NCI-H146 (cell line): Measurements from ENCODE around the gene ASCC3.
"Not testable (repeated sequence)": the region's sequence is repeated elsewhere in the genome, so short reads cannot be mapped to it uniquely, and the experiment has no call there.

Experiments used
- DNase-seq: peaks from one replicate; lab custom pipeline; 2025; lab: John Stamatoyannopoulos, UW

ASCC3 gene

DNA sequence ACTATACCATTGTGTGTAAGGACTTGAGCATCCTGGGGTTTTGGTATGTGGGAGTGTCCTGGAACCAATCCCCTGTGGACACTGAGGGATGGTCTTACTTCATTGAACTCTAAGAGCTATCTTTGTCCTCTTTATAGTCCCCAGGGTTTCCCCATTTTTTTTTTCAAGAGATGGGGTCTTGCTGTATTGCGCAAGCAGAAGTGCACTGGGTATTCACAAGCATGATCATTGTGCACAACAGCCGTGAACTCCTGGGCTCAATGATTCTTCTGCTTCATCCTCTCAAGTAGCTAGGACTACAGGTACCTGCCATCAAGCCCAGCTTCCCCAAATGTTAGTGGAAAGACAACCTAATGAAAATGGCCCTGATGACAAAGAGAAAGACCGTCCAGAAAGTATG, 2.2 kb upstream of the ASCC3 start:
- no peak for DNase-seq

DNA sequence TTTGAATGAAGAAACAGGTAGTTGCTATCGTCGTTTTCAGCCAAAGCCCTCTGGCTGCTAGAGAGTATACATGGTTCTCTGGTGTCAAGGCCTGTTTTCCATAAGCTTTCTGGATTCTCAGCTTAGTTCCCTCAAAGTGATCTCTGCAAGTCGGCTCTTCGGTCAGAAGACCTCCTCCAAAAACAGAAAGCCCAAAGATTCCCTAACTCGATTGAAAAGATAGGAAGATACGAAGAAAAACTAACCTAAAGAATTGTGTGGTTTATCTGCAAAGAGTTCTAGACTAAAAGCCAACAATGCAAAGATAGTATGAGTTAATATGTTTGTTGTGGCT, 545 bp upstream of the ASCC3 start:
- peak; percentile 58 for DNase-seq

DNA sequence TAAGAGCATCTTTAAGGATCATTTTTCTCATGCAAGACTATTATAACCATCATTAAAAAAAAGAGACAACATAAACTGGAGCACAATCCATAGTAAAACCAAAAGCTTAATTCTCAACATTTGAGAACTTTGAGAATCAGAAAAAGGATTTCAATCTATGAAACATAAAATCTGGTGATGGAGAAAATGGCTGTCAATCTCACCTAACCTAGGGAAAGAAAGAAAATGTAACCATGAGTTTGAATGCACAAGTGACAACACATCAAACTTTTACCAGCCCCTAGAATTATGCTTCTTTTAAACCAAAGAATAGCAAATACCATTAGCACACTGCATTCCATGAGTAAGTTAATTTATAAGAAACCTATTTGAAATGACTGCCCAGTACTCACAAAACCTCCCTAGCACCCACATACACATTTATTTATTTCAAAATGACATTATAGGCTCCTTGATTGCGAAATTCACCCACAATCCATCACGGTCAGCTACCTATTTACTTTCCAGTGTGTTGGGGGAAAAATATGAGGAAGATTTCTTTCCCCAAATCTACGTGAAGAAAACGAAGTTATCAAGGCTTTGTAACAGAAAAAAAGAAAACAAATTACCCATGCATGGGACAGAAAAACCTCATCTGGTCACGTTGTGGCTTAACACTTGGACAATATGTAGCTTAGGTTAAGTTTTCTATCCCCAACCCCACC, 828 bp downstream of the ASCC3 start:
- no peak for DNase-seq

DNA sequence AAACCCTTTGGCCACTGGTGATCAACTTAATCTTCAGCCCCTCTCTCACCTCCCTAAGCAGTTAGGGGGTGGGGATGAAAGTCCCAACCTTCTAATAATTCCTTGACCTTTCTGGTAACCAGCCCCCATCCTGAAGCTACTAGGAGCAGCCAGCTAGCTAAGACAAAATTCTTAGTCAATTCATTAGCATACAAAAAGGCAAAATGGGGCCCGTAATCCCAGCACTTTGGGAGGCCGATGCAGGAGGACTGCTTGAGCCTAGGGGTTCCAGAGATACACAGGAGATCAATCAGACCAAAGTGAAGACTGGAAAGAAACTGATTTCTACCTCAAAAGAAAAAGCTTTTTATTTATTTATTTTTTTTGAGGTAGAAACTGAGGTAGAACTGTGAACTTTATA, 1.8 kb downstream of the ASCC3 start:
- no peak for DNase-seq

- no peak for DNase-seq
These were observed 3.3 kb downstream of the ASCC3 start for GRCh38 chr6:100877851-100878250.

DNA sequence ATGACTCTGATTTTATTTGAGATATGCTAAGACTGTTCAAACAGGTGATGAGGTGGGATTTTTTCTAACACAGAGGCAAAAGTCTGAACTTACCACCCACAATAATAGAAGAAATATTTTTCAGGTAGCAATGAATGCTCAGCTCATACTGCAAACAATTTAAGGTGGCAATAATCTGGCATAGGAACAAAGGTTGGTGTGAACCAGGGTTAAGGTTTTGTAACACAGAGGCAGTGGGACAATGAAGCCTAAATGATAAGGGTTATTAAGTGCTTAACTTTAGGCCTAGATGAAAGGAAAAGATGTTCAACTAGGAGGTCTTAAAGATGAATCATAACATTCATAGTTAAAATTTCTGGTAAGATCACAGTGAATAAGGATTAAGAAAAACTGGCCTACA, 4.9 kb downstream of the ASCC3 start:
- no peak for DNase-seq

DNA sequence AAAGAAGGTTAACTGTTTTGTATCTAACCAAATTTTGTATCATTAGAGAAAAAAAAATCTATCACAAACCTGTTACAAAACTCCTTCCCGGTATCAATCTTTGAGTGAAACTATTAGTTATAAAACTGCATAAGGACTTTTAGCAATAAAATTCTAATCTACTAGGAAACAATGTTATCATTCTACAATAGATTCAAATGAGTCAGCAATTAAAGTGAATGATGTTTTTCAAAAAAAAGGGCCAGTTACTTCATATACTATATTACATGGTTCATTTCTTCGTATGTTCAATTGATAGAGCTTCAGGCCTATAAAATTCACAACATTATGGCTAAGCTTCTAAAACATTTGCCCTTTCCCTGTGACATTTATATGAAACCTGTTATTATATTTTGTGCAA, 15.6 kb downstream of the ASCC3 start:
- DNase-seq, result no peak

DNA sequence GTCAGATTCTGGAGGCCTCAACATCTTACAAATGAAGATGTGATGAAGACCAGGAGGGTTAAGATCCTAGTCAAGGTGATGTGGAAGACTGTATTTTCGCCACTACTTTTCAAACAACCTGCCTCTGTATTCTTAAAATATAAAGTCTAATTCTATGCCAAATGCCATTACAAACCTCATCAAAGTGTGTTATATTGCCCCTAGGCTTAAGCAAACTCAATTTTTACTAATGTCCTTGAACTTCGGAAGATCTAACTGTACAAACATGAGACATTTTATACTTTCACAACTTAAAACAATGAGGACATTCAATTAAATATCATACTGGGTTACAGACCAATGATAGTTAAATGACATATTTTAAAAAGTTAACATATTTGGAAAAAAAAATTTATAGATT, 19.1 kb downstream of the ASCC3 start:
- DNase-seq, result no peak

GRCh38 chr6:100856146-100856545, 25.0 kb downstream of the ASCC3 start:
- no peak for DNase-seq

- no peak for DNase-seq
These were observed 29.3 kb downstream of the ASCC3 start for GRCh38 chr6:100851819-100852218.

- no peak for DNase-seq
These were observed 31.0 kb downstream of the ASCC3 start for GRCh38 chr6:100850174-100850573.

DNA sequence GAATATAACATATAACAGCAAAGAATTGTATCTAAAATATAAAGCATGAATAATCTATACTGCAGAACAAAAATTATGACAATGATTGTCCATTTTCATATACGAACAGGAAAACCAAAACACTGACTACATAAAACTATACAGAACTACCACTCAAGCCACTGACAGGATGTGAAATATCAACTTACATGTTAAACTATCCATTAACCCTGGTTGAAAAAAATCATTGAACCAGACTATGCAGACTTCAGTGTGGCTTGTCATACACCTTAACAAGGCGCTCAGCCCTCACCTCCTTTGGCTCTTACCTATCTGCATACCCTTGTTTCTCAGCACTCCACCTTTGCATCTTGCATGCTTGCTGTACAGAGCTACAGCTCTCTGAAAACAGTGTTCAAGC, 34.9 kb downstream of the ASCC3 start:
- DNase-seq, result peak; percentile 5

DNA sequence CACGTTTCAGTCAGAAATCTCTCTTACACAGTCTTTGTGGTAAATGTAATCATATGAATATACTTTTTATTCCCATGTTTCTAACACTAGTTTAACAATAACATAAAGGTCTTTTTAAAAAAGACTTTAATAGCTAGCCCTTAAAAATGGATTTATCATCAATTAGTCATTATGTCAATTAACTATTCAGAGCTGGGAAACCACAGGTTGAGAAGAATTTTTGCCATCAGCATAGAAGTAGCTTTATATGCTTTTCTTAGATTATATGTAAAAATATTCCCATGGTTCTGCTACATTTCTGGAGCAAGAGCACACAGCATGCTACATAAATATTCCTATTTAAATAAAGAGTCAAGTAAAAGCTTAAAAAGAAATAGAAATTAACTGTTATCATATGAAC, 35.5 kb downstream of the ASCC3 start:
- no peak for DNase-seq

DNA sequence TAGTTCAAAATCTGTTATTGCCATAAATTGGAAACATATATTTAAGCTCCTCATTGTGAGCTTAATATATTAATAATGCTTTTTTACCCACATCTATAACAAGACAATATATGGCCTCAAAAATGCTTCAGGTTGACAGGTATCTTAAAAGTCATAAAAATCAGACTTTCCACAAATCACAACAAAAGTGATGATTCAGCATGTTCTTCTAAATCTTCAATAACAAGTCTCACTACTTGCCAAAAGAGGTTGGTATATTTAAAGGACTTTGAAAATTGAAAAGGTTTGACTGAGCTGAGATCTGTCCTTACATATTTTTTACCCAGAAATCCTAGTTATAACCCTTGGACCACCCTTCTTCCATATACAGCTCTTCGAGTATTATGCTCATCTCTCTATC, 41.7 kb downstream of the ASCC3 start:
- DNase-seq, result no peak

DNA sequence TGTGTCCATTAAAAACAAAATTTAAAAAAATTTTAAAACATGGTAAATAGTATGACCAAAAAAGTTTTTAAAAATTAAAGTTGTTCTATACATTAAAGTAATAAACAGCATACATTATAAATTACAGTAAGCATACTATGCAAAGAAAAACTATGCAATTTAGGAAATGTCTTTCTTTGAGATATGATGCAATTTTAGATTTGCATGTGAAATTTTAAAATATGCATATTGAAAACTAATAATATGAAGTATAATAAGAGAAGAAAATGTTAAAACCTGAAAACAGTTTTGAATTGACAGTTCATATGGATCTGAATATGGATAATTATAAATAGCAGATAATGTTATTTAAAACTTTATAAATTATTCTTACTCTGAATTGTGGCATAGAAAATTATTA, 43.1 kb downstream of the ASCC3 start:
- DNase-seq, result no peak

GRCh38 chr6:100833972-100834574, 47.1 kb downstream of the ASCC3 start:
- no peak for DNase-seq

DNA sequence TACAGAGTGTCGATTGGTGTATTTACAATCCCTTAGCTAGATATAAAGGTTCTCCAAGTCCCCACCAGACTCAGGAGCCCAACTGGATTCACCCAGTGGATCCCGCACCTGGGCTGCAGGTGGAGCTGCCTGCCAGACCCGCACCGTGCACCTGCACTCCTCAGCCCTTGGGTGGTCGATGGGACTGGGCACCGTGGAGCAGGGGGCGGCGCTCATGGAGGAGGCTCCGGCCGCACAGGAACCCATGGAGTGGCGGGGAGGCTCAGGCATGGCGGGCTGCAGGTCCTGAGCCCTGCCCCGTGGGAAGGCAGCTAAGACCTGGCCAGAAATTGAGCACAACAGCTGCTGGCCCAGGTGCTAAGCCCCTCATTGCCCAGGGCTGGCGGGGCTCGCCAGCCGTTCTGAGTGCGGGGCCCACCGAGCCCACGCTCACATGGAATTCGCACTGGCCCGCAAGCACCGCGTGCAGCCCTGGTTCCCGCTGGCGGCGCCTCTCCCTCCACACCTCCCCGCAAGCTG, 52.0 kb downstream of the ASCC3 start:
- not testable (repeated sequence) for DNase-seq

- no peak for DNase-seq
These were observed 58.1 kb downstream of the ASCC3 start for GRCh38 chr6:100823041-100823440.

- DNase-seq, result no peak
These were observed 63.1 kb downstream of the ASCC3 start for GRCh38 chr6:100818066-100818465.

DNA sequence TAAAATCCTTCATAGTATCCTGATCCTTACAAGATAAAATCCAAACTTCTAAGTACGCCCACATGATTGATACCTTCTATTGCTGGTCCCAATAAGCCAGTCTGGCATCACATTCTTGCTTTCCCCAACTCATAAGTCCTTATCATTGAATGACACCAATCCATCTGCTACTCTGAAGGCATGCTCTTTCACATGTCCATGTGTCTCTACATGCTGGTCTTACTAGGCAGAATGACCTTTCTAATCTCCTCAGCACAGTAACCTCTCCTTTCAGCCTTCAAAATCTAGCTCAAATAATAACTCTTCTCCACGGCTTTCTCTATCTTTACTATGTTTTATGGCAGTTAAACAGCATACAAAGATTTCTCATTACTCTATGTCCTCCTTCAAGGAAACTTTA, 71.1 kb downstream of the ASCC3 start:
- no peak for DNase-seq

DNA sequence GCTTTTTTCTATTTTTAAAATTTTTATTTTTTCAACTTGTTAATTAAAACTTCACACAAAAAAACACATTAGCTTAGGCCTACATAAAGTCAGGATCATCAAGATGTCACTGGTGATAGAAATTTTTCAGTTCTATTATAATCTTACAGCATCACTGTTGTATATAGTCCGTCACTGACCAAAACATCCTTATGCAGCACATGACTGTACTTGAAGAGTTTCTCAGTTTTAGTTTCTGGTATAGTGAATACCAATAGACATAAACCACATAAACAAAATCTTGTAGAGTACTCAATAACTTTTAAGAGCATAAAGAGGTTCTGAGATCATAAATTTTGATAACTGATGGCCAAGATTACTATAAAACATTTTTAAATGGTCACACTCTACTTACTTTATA, 71.8 kb downstream of the ASCC3 start:
- DNase-seq, result no peak

GRCh38 chr6:100808638-100809275, 72.4 kb downstream of the ASCC3 start:
- no peak for DNase-seq

DNA sequence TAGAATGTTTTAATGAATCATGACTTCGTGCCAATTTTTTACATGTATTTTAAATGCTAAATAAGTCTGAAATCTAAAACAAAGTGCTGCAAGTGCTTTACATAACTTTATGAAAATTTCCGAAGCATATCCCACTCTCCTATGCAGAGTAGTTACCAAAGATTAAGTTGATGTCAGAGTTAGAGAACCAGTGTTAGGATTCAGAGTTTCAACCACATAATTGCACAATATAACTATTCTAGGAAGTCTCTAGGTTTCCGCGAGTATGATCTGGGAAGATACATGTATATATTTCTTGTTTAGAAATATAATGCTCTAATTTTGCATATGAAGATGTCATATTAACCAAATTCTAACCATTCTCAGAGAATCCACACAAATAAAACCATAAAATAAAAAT, 74.8 kb downstream of the ASCC3 start:
- DNase-seq, result no peak
